ENCODE measurements around the gene UQCRQ. TPM values are rescaled to one million over a fixed set of nuclear protein-coding genes. Genes with fewer than 3 reads are reported as not detected.

The UQCRQ gene
- total and polyA plus RNA-seq, 11 donors, result 539 to 2,165 (median 1,454) TPM

- Histone ChIP-seq H3K4me3 (peak overlapping the region in 1 of 12 donors; percentile 14), H3K27me3 (peaks cover 0 to 33% (median 0%) of the 10 kb centered on the region in 9 donors), H3K4me1 (peaks cover 0 to 16% (median 5%) of the 10 kb centered on the region in 12 donors), H3K36me3 (peaks cover 0 to 12% (median 3%) of the 10 kb centered on the region in 9 donors), H3K9me3 (no peaks in the 10 kb centered on the region), H3K27ac (no peak overlapping the region)
- ATAC-seq (peak; percentile 75 to 88 (median 84)), DNase-seq (peak; percentile 86 to 93 (median 90))
- intact Hi-C loops (cut with DNase I), result loop anchor here (1.0 to 10.0 kb wide), 12 partner anchors 63 to 438 kb away; no protein-coding TSS in a partner anchor
- TF ChIP-seq POLR2A (IDR thresholded peaks at IDR 0.05) (no peak), CTCF (IDR thresholded peaks at IDR 0.05) (peak; percentile 84 to 94 (median 92))
- 23 to 31% (median 27%) methylated on average over 13 to 15 of the region's 15 CpGs for WGBS, 4 donors
Observed at GRCh38 chr5:132820162-132820754, 46.2 kb upstream of the UQCRQ start.

GRCh38 chr5:132821350-132821749, 45.1 kb upstream of the UQCRQ start:
- TF ChIP-seq POLR2A (IDR thresholded peaks at IDR 0.05) (no peak), CTCF (IDR thresholded peaks at IDR 0.05) (no peak)
- H3K27ac ChIP-seq, result no peak overlapping the region
- H3K27me3 ChIP-seq, result peaks cover 0 to 43% (median 0%) of the 10 kb centered on the region in 9 donors
- no peak overlapping the region for H3K4me3 ChIP-seq
- 77 to 94% (median 88%) methylated on average over 3 of the region's 3 CpGs for WGBS, 4 donors
- DNase-seq (no peak), ATAC-seq (no peak)
- H3K9me3 ChIP-seq, result no peaks in the 10 kb centered on the region
- H3K4me1 ChIP-seq, result peaks cover 0 to 23% (median 7%) of the 10 kb centered on the region in 12 donors
- H3K36me3 ChIP-seq, result peaks cover 0 to 12% (median 3%) of the 10 kb centered on the region in 9 donors
- intact Hi-C loops (cut with DNase I), result loop anchor here (2.0 to 10.0 kb wide), 11 partner anchors 64 to 439 kb away; no protein-coding TSS in a partner anchor

GRCh38 chr5:132821791-132822190, 44.7 kb upstream of the UQCRQ start:
- peak in 1 of 4 donors; percentile 7 for ATAC-seq
- WGBS, 4 donors, result 71 to 100% (median 87%) methylated on average over 1 of the region's 1 CpG
- intact Hi-C loops (cut with DNase I), result loop anchor here (2.0 to 10.0 kb wide), 11 partner anchors 64 to 439 kb away; no protein-coding TSS in a partner anchor

More at GRCh38 chr5:132821791-132822190, 44.7 kb upstream of the UQCRQ start:
- H3K36me3 ChIP-seq, result peaks cover 0 to 12% (median 3%) of the 10 kb centered on the region in 9 donors
- TF ChIP-seq CTCF (IDR thresholded peaks at IDR 0.05), result no peak
- no peak for TF ChIP-seq POLR2A (IDR thresholded peaks at IDR 0.05)
- H3K4me3 ChIP-seq, result no peak overlapping the region
- peaks cover 0 to 46% (median 0%) of the 10 kb centered on the region in 9 donors for H3K27me3 ChIP-seq
- peak in 1 of 5 donors; percentile 30 for DNase-seq
- H3K9me3 ChIP-seq, result no peaks in the 10 kb centered on the region
- H3K27ac ChIP-seq, result no peak overlapping the region
- H3K4me1 ChIP-seq, result peaks cover 0 to 25% (median 9%) of the 10 kb centered on the region in 12 donors

Measured in heart left ventricle (tissue), 16 donors.